DND-41 (cell line): ENCODE data around the gene SRL.

ENCODE experiments used
- ATAC-seq: fragments of 200-7000 bp; cut with Tn5 transposase; 3 replicates; pipeline ENCODE4 v1.9.1; 2021; ENCODE audit warnings: low read depth; ENCODE audit not compliant: insufficient read depth
- DNase-seq: peaks from one replicate; pipeline ENCODE4 v3.0.0-alpha.2; 2020
- H2AFZ ChIP-seq: 2 replicates; pipeline ENCODE4 v1.6.0; 2012; ENCODE audit warnings: low read depth, low read length
- H3K27ac ChIP-seq: 2 replicates; pipeline ENCODE4 v1.5.1; 2012; ENCODE audit warnings: low read length, inconsistent platforms
- H3K27me3 ChIP-seq: fragments of 200-600 bp; sonication (generic); 2 replicates; pipeline ENCODE4 v1.6.0; 2012; ENCODE audit warnings: low read length, mild to moderate bottlenecking, inconsistent platforms; ENCODE audit not compliant: insufficient read depth, poor library complexity
- H3K36me3 ChIP-seq: 2 replicates; pipeline ENCODE4 v1.5.1; 2012; ENCODE audit warnings: low read length, inconsistent platforms; ENCODE audit not compliant: insufficient read depth
- H3K4me1 ChIP-seq: 2 replicates; pipeline ENCODE4 v1.5.1; 2012; ENCODE audit warnings: mild to moderate bottlenecking, low read length; ENCODE audit not compliant: insufficient read depth
- H3K4me2 ChIP-seq: 2 replicates; pipeline ENCODE4 v1.6.0; 2012; ENCODE audit warnings: mild to moderate bottlenecking, moderate library complexity, low read length, inconsistent platforms; ENCODE audit not compliant: insufficient read depth
- H3K4me3 ChIP-seq, 2 experiments: fragments of 200-600 bp in 1 of 2; shearing (Covaris generic) in 1 of 2; 2 replicates each; pipeline ENCODE4 v1.5.1; 2012 to 2016; ENCODE audit warnings: inconsistent platforms in 2 of 2, low read length in 2 of 2, mild to moderate bottlenecking in 2 of 2, low read depth in 1 of 2, moderate library complexity in 1 of 2
- H3K79me2 ChIP-seq: 2 replicates; pipeline ENCODE4 v1.6.0; 2012; ENCODE audit warnings: low read length, inconsistent platforms; ENCODE audit not compliant: insufficient read depth
- H3K9ac ChIP-seq: 2 replicates; pipeline ENCODE4 v1.6.0; 2012; ENCODE audit warnings: low read depth, mild to moderate bottlenecking, inconsistent platforms, low read length, moderate library complexity
- H3K9me3 ChIP-seq: 2 replicates; pipeline ENCODE4 v1.5.1; 2012; ENCODE audit warnings: low read length, moderate library complexity, mild to moderate bottlenecking, inconsistent platforms; ENCODE audit not compliant: insufficient read depth, severe bottlenecking
- H4K20me1 ChIP-seq: 2 replicates; pipeline ENCODE4 v1.6.0; 2012; ENCODE audit warnings: low read length; ENCODE audit not compliant: insufficient read depth
- EZH2 ChIP-seq: IDR thresholded peaks from 3 replicates; pipeline ENCODE4 v1.6.1; 2012; ENCODE audit warnings: borderline replicate concordance, low read depth, mild to moderate bottlenecking, moderate library complexity, low read length, inconsistent platforms; ENCODE audit not compliant: severe bottlenecking
- TF ChIP-seq, protein P1 (sequence below): IDR thresholded peaks from 2 replicates; pipeline ENCODE4 v1.5.1; 2012; ENCODE audit warnings: borderline replicate concordance, low read length, moderate library complexity, mild to moderate bottlenecking; ENCODE audit not compliant: poor library complexity, severe bottlenecking; ENCODE audit errors: extremely low read depth

The SRL gene

DNA sequence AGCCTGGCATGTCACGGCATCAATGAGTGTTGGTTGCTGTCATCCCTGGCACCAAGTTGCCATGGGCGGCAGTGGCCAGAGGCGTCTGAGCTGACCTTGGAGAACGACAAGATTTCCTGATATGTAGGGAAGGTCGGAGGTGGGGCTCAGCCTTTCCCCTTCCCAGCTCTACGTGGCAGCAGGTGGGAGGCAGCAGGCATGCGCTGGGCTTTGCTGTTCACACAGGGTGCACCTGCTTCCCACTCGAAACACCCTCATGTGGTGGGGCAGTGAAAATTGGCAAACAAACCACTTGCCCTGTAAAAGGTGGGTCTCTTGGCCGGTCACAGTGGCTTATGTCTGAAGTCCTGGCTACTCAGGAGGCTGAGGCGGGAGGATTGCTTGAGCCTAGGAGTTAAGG, 43.3 kb upstream of the SRL start:
- Histone ChIP-seq H3K9me3 (no peaks in the 10 kb centered on the region), H3K4me1 (peaks cover 7% of the 10 kb centered on the region), H3K9ac (no peak overlapping the region), H3K27ac (no peak overlapping the region), H3K4me3 (no peak overlapping the region), H4K20me1 (no peaks in the 10 kb centered on the region), H3K27me3 (no peaks in the 10 kb centered on the region), H2AFZ (no peak overlapping the region), H3K79me2 (no peaks in the 10 kb centered on the region), H3K36me3 (no peaks in the 10 kb centered on the region), H3K4me2 (no peak overlapping the region)
- DNase-seq: no peak
- no peak for ATAC-seq
- no peak for TF ChIP-seq EZH2
- TF ChIP-seq, protein P1, sequence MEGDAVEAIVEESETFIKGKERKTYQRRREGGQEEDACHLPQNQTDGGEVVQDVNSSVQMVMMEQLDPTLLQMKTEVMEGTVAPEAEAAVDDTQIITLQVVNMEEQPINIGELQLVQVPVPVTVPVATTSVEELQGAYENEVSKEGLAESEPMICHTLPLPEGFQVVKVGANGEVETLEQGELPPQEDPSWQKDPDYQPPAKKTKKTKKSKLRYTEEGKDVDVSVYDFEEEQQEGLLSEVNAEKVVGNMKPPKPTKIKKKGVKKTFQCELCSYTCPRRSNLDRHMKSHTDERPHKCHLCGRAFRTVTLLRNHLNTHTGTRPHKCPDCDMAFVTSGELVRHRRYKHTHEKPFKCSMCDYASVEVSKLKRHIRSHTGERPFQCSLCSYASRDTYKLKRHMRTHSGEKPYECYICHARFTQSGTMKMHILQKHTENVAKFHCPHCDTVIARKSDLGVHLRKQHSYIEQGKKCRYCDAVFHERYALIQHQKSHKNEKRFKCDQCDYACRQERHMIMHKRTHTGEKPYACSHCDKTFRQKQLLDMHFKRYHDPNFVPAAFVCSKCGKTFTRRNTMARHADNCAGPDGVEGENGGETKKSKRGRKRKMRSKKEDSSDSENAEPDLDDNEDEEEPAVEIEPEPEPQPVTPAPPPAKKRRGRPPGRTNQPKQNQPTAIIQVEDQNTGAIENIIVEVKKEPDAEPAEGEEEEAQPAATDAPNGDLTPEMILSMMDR: no peak

DNA sequence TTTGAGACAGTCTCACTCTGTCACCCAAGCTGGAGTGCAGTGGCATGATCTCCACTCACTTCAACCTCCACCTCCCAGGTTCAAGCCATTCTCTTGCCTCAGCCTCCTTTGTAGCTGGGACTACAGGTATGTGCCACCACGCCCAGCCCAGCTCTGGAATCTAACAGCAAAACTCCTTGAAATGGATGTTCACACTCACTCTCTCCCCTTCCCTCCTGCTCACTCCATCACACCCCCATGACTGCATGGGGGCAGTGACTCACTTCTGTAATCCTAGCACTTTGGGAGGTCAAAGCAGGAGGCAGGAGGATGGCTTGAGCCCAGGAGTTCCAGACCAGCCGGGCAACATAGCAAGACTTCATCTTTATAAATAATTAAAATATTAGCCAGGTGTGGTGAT, 42.1 kb upstream of the SRL start:
- Histone ChIP-seq H3K4me3 (no peak overlapping the region), H3K36me3 (no peaks in the 10 kb centered on the region), H3K4me1 (peaks cover 7% of the 10 kb centered on the region), H3K27ac (no peak overlapping the region), H2AFZ (no peak overlapping the region), H3K27me3 (no peaks in the 10 kb centered on the region), H3K4me2 (no peak overlapping the region), H3K79me2 (no peaks in the 10 kb centered on the region), H3K9ac (no peak overlapping the region), H3K9me3 (no peaks in the 10 kb centered on the region), H4K20me1 (no peaks in the 10 kb centered on the region)
- TF ChIP-seq, protein P1: no peak
- TF ChIP-seq EZH2: no peak
- DNase-seq: no peak
- no peak for ATAC-seq

DNA sequence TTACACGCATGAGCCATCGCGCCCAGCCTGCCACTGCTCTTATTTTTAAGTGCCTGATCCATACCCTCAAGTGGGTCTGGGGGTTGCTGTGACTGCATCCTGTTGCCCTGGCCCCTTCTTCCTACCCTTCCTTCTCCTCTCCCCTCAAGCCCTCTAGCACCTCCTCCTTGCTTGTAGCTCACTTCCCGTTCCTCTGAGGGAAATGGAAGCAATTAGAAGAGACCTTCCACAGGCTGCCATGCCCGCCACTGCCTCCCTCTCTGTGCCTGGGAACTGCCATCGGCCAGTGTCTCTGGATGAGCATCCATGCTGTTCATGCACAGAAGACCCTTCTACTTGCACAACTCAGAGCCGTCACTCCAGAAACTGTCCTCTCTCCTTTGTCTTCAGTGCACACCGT, 41.6 kb upstream of the SRL start:
- H2AFZ ChIP-seq: no peak overlapping the region
- no peaks in the 10 kb centered on the region for H3K79me2 ChIP-seq
- H3K4me2 ChIP-seq: no peak overlapping the region
- TF ChIP-seq, protein P1: no peak
- TF ChIP-seq EZH2: no peak
- H4K20me1 ChIP-seq: no peaks in the 10 kb centered on the region
- H3K36me3 ChIP-seq: no peaks in the 10 kb centered on the region
- DNase-seq (no peak), ATAC-seq (no peak)
- H3K9ac ChIP-seq: no peak overlapping the region
- no peaks in the 10 kb centered on the region for H3K9me3 ChIP-seq
- no peaks in the 10 kb centered on the region for H3K27me3 ChIP-seq
- H3K4me3 ChIP-seq: no peak overlapping the region
- H3K4me1 ChIP-seq: peaks cover 4% of the 10 kb centered on the region
- no peak overlapping the region for H3K27ac ChIP-seq

DNA sequence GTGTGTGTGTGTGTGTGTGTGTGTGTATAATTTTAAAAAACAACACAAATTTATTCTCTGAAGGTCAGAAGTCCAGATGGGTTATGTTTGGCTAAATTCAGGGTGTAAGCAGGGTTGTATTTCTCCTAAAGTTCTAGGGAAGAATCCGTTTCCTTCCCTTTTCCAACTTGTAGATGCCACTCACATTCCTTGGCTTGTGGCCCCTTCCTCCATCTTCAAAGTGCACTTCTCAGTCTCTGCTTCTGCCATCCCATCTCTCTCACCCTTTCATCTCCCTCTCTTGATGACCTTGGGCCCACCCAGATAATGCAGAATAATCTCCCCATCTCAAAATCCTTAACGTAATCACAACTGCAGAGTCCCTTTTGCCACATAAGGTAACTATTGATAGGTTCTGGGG, 38.7 kb upstream of the SRL start:
- Histone ChIP-seq H3K9ac (no peak overlapping the region), H3K9me3 (no peaks in the 10 kb centered on the region), H2AFZ (no peak overlapping the region), H3K27me3 (no peaks in the 10 kb centered on the region), H3K4me2 (no peak overlapping the region), H3K27ac (no peak overlapping the region), H3K79me2 (no peaks in the 10 kb centered on the region), H3K4me1 (no peaks in the 10 kb centered on the region), H4K20me1 (no peaks in the 10 kb centered on the region), H3K4me3 (no peak overlapping the region), H3K36me3 (no peaks in the 10 kb centered on the region)
- TF ChIP-seq, protein P1: no peak
- TF ChIP-seq EZH2: no peak
- DNase-seq (no peak), ATAC-seq (no peak)
